Neuronal stem cell (in vitro differentiated cells): ENCODE measurements around the gene TMEM179.

Experiments
- DNase-seq: peaks from one replicate; pipeline ENCODE4 v3.0.0-alpha.2; 2013; ENCODE audit warnings: low spot score
- H2AFZ ChIP-seq: one replicate; pipeline ENCODE4 v1.6.1; 2013; ENCODE audit warnings: mild to moderate bottlenecking, low read length, inconsistent platforms
- H2AK5ac ChIP-seq: 2 replicates; pipeline ENCODE4 v1.6.1; 2013; ENCODE audit warnings: low read depth, mild to moderate bottlenecking, inconsistent platforms, low read length, moderate library complexity, mixed read lengths
- H2BK120ac ChIP-seq: 2 replicates; pipeline ENCODE4 v1.6.1; 2013; ENCODE audit warnings: low read depth, mild to moderate bottlenecking, inconsistent platforms, low read length, moderate library complexity, mixed read lengths
- H2BK12ac ChIP-seq: one replicate; pipeline ENCODE4 v1.6.1; 2013; ENCODE audit warnings: low read length, inconsistent platforms
- H2BK15ac ChIP-seq: 2 replicates; pipeline ENCODE4 v1.6.1; 2013; ENCODE audit warnings: mild to moderate bottlenecking, low read length, inconsistent platforms, mixed read lengths
- H2BK5ac ChIP-seq: one replicate; pipeline ENCODE4 v1.6.1; 2013; ENCODE audit warnings: inconsistent platforms, mild to moderate bottlenecking, low read length, moderate library complexity
- H3K14ac ChIP-seq: one replicate; pipeline ENCODE4 v1.6.1; 2013; ENCODE audit warnings: low read length, inconsistent platforms
- H3K18ac ChIP-seq: 2 replicates; pipeline ENCODE4 v1.6.1; 2013; ENCODE audit warnings: low read length, inconsistent platforms
- H3K23ac ChIP-seq: 2 replicates; pipeline ENCODE4 v1.6.1; 2013; ENCODE audit warnings: low read depth, mild to moderate bottlenecking, mixed read lengths, low read length, inconsistent platforms; ENCODE audit not compliant: poor library complexity
- H3K27ac ChIP-seq: replicated peaks from 3 replicates; pipeline ENCODE4 v1.5.1; 2013; ENCODE audit warnings: low read length, inconsistent platforms
- H3K27me3 ChIP-seq, 3 experiments: 2 replicates each; pipeline ENCODE4 v1.6.1; 2013; ENCODE audit warnings: low read length in 3 of 3, mild to moderate bottlenecking in 2 of 3, inconsistent platforms in 1 of 3, low read depth in 1 of 3, mixed read lengths in 1 of 3, moderate library complexity in 1 of 3; ENCODE audit not compliant: control insufficient read depth in 3 of 3, insufficient read depth in 3 of 3
- H3K36me3 ChIP-seq, 2 donors: replicated peaks in 1 of 2; 2 replicates each; pipeline ENCODE4 v1.6.1; 2013; ENCODE audit warnings: low read length in 2 of 2; ENCODE audit not compliant: control insufficient read depth in 2 of 2, insufficient read depth in 2 of 2
- H3K4ac ChIP-seq: 2 replicates; pipeline ENCODE4 v1.6.1; 2013; ENCODE audit warnings: inconsistent platforms, mild to moderate bottlenecking, low read length, moderate library complexity
- H3K4me1 ChIP-seq, 2 donors: 1 replicate in 1 of 2; 2 replicates in 1 of 2; pipeline ENCODE4 v1.6.1; 2013; ENCODE audit warnings: low read length in 2 of 2, low read depth in 1 of 2; ENCODE audit not compliant: control insufficient read depth in 2 of 2, insufficient read depth in 1 of 2
- H3K4me2 ChIP-seq: one replicate; pipeline ENCODE4 v1.6.1; 2013; ENCODE audit warnings: mild to moderate bottlenecking, low read length, inconsistent platforms; ENCODE audit not compliant: insufficient read depth, poor library complexity, severe bottlenecking
- H3K4me3 ChIP-seq, 2 donors: 2 replicates each; pipeline ENCODE4 v1.5.1; 2013; ENCODE audit warnings: low read length in 2 of 2, mild to moderate bottlenecking in 2 of 2, inconsistent platforms in 1 of 2, moderate library complexity in 1 of 2
- H3K79me1 ChIP-seq: one replicate; pipeline ENCODE4 v1.6.1; 2013; ENCODE audit warnings: low read depth, mild to moderate bottlenecking, inconsistent platforms, low read length, moderate library complexity
- H3K9ac ChIP-seq: one replicate; pipeline ENCODE4 v1.6.1; 2013; ENCODE audit warnings: mild to moderate bottlenecking, low read depth, low read length, inconsistent platforms; ENCODE audit not compliant: poor library complexity
- H3K9me3 ChIP-seq, 2 donors: replicated peaks in 1 of 2; 2 replicates each; pipeline versions ENCODE3 to v1.6.1; 2013; ENCODE audit warnings: low read length in 2 of 2, mild to moderate bottlenecking in 2 of 2, inconsistent platforms in 1 of 2, low read depth in 1 of 2, mixed read lengths in 1 of 2, moderate library complexity in 1 of 2; ENCODE audit not compliant: control insufficient read depth in 2 of 2, insufficient read depth in 1 of 2
- H4K8ac ChIP-seq: one replicate; pipeline ENCODE4 v1.6.1; 2013; ENCODE audit warnings: low read depth, mild to moderate bottlenecking, inconsistent platforms, low read length, moderate library complexity
- H4K91ac ChIP-seq: one replicate; pipeline ENCODE4 v1.6.1; 2013; ENCODE audit warnings: low read length, low read depth, mild to moderate bottlenecking, inconsistent platforms; ENCODE audit not compliant: poor library complexity
- WGBS, 2 donors: extraction: QIAGEN DNeasy Blood & Tissue Kit; methylation state at CpG; one replicate each; pipeline ENCODE4 v1.1.7; 2013; ENCODE audit warnings: missing lambda C conversion rate in 2 of 2, mixed read lengths in 1 of 2; ENCODE audit not compliant: insufficient read length in 2 of 2, insufficient replicate concordance in 1 of 2; ENCODE audit errors: extremely low coverage in 2 of 2; 5-methylcytosine and 5-hydroxymethylcytosine counted together

The TMEM179 gene

DNA sequence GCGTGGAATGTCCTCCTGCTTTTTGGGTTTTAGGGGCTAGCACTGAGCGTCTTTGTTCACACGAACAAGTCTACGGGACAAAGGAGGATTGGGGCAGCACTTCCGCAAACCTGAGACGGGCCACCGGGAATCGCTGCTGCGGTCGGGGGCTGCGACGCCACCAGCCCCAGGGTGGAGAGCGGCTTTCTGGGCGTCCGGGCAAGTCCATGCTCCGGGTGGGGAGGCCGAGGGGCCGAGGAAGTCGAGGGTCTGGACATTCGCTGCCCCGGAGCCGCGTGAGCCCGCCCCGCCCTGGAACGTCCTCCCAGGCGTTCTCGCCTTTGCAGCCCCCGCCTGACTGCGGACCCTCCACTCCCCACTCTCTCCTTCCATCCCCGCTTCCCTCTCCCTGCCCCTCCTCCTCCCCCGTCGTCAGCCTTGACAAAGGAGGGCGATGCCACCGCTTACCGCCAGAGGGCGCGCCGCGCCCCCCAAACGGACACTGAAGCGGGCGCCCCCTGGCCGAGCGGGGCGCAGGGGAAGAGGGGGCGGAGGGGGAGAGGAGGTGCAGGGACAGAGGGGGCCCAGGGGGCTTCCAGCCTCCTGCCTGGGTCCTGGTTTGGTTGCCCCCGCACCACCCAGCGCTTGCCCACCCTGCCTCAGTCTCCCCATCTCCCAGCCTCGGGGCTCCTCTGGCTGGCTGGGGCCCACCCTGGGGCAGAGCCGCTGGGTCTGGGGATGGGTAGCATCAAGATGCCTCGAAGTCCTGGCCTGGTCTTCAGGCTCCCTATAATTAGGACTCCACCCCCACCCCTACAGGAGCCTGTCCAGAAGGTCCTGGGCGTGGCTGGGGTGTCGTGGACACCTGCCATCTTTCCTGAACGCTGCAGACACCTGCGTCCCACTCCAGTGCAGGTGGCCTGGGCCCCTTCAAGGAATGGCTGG, 45.7 kb upstream of the TMEM179 start:
- peak overlapping the region; percentile 90 for H2AK5ac ChIP-seq
- no peak overlapping the region for H3K27ac ChIP-seq
- peak overlapping the region; percentile 96 for H3K9ac ChIP-seq
- H2BK5ac ChIP-seq, result peak overlapping the region; percentile 77
- H3K14ac ChIP-seq, result peak overlapping the region; percentile 9
- peak overlapping the region; percentile 48 for H4K8ac ChIP-seq
- H2AFZ ChIP-seq, result peak overlapping the region; percentile 96
- H3K27me3 ChIP-seq, result no peaks in the 10 kb centered on the region
- H2BK12ac ChIP-seq, result peak overlapping the region; percentile 97
- H3K23ac ChIP-seq, result peak overlapping the region; percentile 90
- peaks cover 3% of the 10 kb centered on the region for H3K79me1 ChIP-seq
- H2BK15ac ChIP-seq, result peak overlapping the region; percentile 98
- H3K4me2 ChIP-seq, result peak overlapping the region; percentile 68
- peak overlapping the region; percentile 26 for H3K4ac ChIP-seq
- no peaks in the 10 kb centered on the region for H3K36me3 ChIP-seq
- H4K91ac ChIP-seq, result peak overlapping the region; percentile 97
- peaks cover 7 to 27% of the 10 kb centered on the region in 2 donors for H3K9me3 ChIP-seq
- peak overlapping the region; percentile 42 to 78 for H3K4me3 ChIP-seq
- H3K18ac ChIP-seq, result peak overlapping the region; percentile 100
- peak; percentile 76 for DNase-seq
- H3K4me1 ChIP-seq, result no peaks in the 10 kb centered on the region
- peak overlapping the region; percentile 98 for H2BK120ac ChIP-seq
- WGBS, 2 donors, result no CpG with 5 or more reads among the region's 56 CpGs

DNA sequence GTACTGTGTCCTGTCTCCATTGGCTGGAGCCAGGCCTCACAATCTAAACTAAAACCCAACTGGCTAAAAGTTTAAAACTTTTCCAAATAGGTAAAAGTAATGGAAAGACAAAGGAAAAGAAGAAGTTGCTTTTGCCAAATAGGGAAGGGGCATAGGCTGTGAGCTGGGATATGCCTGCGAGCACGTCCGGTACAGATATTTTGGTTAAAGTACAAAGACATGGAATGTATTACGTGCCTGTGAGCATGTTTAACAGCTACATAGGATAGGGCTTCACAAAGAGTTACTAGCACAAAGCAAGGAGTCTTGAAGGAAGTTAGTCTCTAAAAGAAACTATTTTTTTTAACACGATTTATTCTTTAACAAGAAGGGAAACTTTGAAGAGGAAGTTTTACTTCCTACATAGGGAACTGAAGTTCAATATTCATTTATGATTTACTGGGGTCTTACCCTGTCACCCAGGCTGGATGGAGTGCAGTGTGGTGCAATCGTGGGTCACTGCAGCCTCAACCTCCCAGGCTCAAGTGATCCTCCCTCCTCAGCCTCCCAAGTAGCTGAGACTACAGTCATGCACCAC, 43.0 kb upstream of the TMEM179 start:
- H4K8ac ChIP-seq, result no peak overlapping the region
- no peak for DNase-seq
- no peak overlapping the region for H2AFZ ChIP-seq
- H2BK5ac ChIP-seq, result no peak overlapping the region
- peaks cover 5 to 13% of the 10 kb centered on the region in 2 donors for H3K9me3 ChIP-seq
- no peak overlapping the region for H3K18ac ChIP-seq
- H4K91ac ChIP-seq, result no peak overlapping the region
- H3K79me1 ChIP-seq, result no peaks in the 10 kb centered on the region
- no peak overlapping the region for H2BK15ac ChIP-seq
- H3K4ac ChIP-seq, result no peak overlapping the region
- H2AK5ac ChIP-seq, result no peak overlapping the region
- no peak overlapping the region for H3K4me3 ChIP-seq
- no CpG with 5 or more reads among the region's 6 CpGs for WGBS, 2 donors
- H3K27ac ChIP-seq, result no peak overlapping the region
- H3K36me3 ChIP-seq, result no peaks in the 10 kb centered on the region
- peaks cover 0 to 8% (median 0%) of the 10 kb centered on the region in 3 experiments for H3K27me3 ChIP-seq
- H2BK120ac ChIP-seq, result no peak overlapping the region
- no peak overlapping the region for H2BK12ac ChIP-seq
- H3K23ac ChIP-seq, result no peak overlapping the region
- no peak overlapping the region for H3K9ac ChIP-seq
- no peaks in the 10 kb centered on the region for H3K4me1 ChIP-seq
- no peak overlapping the region for H3K14ac ChIP-seq
- no peak overlapping the region for H3K4me2 ChIP-seq

DNA sequence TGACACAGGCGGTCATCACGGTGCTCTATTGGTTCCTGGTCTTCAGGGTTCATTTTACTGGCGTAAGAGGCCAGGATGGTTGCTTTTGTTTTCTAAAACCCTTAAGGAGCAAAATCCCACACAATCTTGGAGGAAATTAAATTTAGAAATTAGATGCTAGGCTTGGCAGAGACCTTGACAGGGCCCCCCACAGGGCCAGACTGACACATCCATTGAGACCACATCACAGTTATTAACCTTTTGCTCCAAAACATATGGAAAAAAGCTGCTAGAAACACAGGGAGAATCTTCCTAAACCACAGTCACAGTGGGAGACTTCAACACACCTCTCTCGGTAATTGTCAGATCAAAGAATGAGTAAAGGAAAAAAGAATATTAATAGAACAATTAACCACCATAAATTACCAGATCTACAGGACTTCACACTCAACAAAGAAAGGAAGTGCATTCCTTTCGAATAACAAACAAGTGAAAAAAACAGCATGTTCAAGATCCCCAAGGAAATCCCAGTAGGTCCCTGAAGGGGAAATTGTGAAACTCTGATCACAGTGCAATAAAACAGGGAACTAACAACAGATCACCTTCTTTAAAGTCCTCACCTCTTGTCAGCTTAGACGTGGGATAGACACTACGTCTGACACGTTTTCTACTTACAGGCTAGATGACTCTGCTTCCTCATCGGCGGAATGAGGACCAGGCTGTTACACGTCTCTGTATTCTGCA, 40.2 kb upstream of the TMEM179 start:
- H3K9ac ChIP-seq, result no peak overlapping the region
- H3K14ac ChIP-seq, result no peak overlapping the region
- no peak overlapping the region for H3K18ac ChIP-seq
- H3K23ac ChIP-seq, result no peak overlapping the region
- no peak overlapping the region for H2BK120ac ChIP-seq
- no peak overlapping the region for H3K4me3 ChIP-seq
- no peak overlapping the region for H3K27ac ChIP-seq
- no peak overlapping the region for H4K8ac ChIP-seq
- H3K79me1 ChIP-seq, result no peaks in the 10 kb centered on the region
- no peak overlapping the region for H2AK5ac ChIP-seq
- H3K27me3 ChIP-seq, result peaks cover 0 to 12% (median 0%) of the 10 kb centered on the region in 3 experiments
- no peak for DNase-seq
- H2BK15ac ChIP-seq, result no peak overlapping the region
- no peak overlapping the region for H3K4ac ChIP-seq
- no peak overlapping the region for H4K91ac ChIP-seq
- no peak overlapping the region for H2AFZ ChIP-seq
- H3K9me3 ChIP-seq, result peaks cover 3% of the 10 kb centered on the region in 2 donors
- no peak overlapping the region for H2BK12ac ChIP-seq
- H3K4me2 ChIP-seq, result no peak overlapping the region
- H3K4me1 ChIP-seq, result peaks cover 0 to 1% of the 10 kb centered on the region in 2 donors
- no peak overlapping the region for H2BK5ac ChIP-seq
- no peaks in the 10 kb centered on the region for H3K36me3 ChIP-seq
- WGBS, 2 donors, result no CpG with 5 or more reads among the region's 11 CpGs
